ENCODE data around the gene SRGAP3.

The SRGAP3 gene

GRCh38 chr3:9190276-9190675 lies 59.2 kb downstream of the SRGAP3 start:
- Histone ChIP-seq H3K27ac (ENCODE audit: low read depth, low read length) (no peak overlapping the region), H3K4me3 (ENCODE audit: low read depth, low read length) (no peak overlapping the region), H3K36me3 (ENCODE audit: control insufficient read depth, insufficient read depth, low read length) (no peaks in the 10 kb centered on the region)

GRCh38 chr3:9188583-9188982 lies 60.9 kb downstream of the SRGAP3 start:
- Histone ChIP-seq H3K9ac (ENCODE audit: low read length) (no peak overlapping the region), H3K4me1 (ENCODE audit: control insufficient read depth, insufficient read depth, low read length) (peaks cover 8% of the 10 kb centered on the region), H3K4me3 (ENCODE audit: low read depth, low read length) (no peak overlapping the region), H3K36me3 (ENCODE audit: control insufficient read depth, insufficient read depth, low read length) (no peaks in the 10 kb centered on the region), H3K9me3 (ENCODE audit: control insufficient read depth, insufficient read depth, low read depth, low read length) (no peaks in the 10 kb centered on the region), H3K27me3 (ENCODE audit: control insufficient read depth, insufficient read depth, low read length) (no peaks in the 10 kb centered on the region), H3K27ac (ENCODE audit: low read depth, low read length) (no peak overlapping the region)

More at GRCh38 chr3:9190276-9190675, 59.2 kb downstream of the SRGAP3 start:
- Histone ChIP-seq H3K9me3 (ENCODE audit: control insufficient read depth, insufficient read depth, low read depth, low read length) (no peaks in the 10 kb centered on the region), H3K4me1 (ENCODE audit: control insufficient read depth, insufficient read depth, low read length) (no peaks in the 10 kb centered on the region), H3K27me3 (ENCODE audit: control insufficient read depth, insufficient read depth, low read length) (no peaks in the 10 kb centered on the region), H3K9ac (ENCODE audit: low read length) (no peak overlapping the region)

- H3K36me3 ChIP-seq (ENCODE audit: control insufficient read depth, insufficient read depth, low read length), result no peaks in the 10 kb centered on the region
- no peak overlapping the region for H3K4me3 ChIP-seq (ENCODE audit: low read depth, low read length)
- no peaks in the 10 kb centered on the region for H3K27me3 ChIP-seq (ENCODE audit: control insufficient read depth, insufficient read depth, low read length)
Measured at GRCh38 chr3:9185701-9186100, 63.7 kb downstream of the SRGAP3 start.

GRCh38 chr3:9185046-9185445 lies 64.4 kb downstream of the SRGAP3 start:
- no peak overlapping the region for H3K4me3 ChIP-seq (ENCODE audit: low read depth, low read length)

More at GRCh38 chr3:9185701-9186100, 63.7 kb downstream of the SRGAP3 start:
- H3K9me3 ChIP-seq (ENCODE audit: control insufficient read depth, insufficient read depth, low read depth, low read length), result no peaks in the 10 kb centered on the region
- peaks cover 13% of the 10 kb centered on the region for H3K4me1 ChIP-seq (ENCODE audit: control insufficient read depth, insufficient read depth, low read length)
- H3K9ac ChIP-seq (ENCODE audit: low read length), result no peak overlapping the region
- no peak overlapping the region for H3K27ac ChIP-seq (ENCODE audit: low read depth, low read length)

GRCh38 chr3:9184461-9184835 lies 65.0 kb downstream of the SRGAP3 start:
- Histone ChIP-seq H3K9me3 (ENCODE audit: control insufficient read depth, insufficient read depth, low read depth, low read length) (no peaks in the 10 kb centered on the region), H3K9ac (ENCODE audit: low read length) (no peak overlapping the region), H3K27me3 (ENCODE audit: control insufficient read depth, insufficient read depth, low read length) (no peaks in the 10 kb centered on the region), H3K4me3 (ENCODE audit: low read depth, low read length) (no peak overlapping the region), H3K36me3 (ENCODE audit: control insufficient read depth, insufficient read depth, low read length) (no peaks in the 10 kb centered on the region), H3K4me1 (ENCODE audit: control insufficient read depth, insufficient read depth, low read length) (peaks cover 13% of the 10 kb centered on the region), H3K27ac (ENCODE audit: low read depth, low read length) (no peak overlapping the region)

More at GRCh38 chr3:9185046-9185445, 64.4 kb downstream of the SRGAP3 start:
- Histone ChIP-seq H3K9me3 (ENCODE audit: control insufficient read depth, insufficient read depth, low read depth, low read length) (no peaks in the 10 kb centered on the region), H3K4me1 (ENCODE audit: control insufficient read depth, insufficient read depth, low read length) (peaks cover 13% of the 10 kb centered on the region), H3K27me3 (ENCODE audit: control insufficient read depth, insufficient read depth, low read length) (no peaks in the 10 kb centered on the region), H3K9ac (ENCODE audit: low read length) (no peak overlapping the region), H3K27ac (ENCODE audit: low read depth, low read length) (no peak overlapping the region), H3K36me3 (ENCODE audit: control insufficient read depth, insufficient read depth, low read length) (no peaks in the 10 kb centered on the region)

GRCh38 chr3:9183811-9184460 lies 65.5 kb downstream of the SRGAP3 start:
- Histone ChIP-seq H3K27me3 (ENCODE audit: control insufficient read depth, insufficient read depth, low read length) (no peaks in the 10 kb centered on the region), H3K9ac (ENCODE audit: low read length) (no peak overlapping the region), H3K4me3 (ENCODE audit: low read depth, low read length) (no peak overlapping the region), H3K36me3 (ENCODE audit: control insufficient read depth, insufficient read depth, low read length) (no peaks in the 10 kb centered on the region), H3K9me3 (ENCODE audit: control insufficient read depth, insufficient read depth, low read depth, low read length) (no peaks in the 10 kb centered on the region), H3K27ac (ENCODE audit: low read depth, low read length) (no peak overlapping the region), H3K4me1 (ENCODE audit: control insufficient read depth, insufficient read depth, low read length) (peaks cover 13% of the 10 kb centered on the region)

- Histone ChIP-seq H3K27ac (ENCODE audit: low read depth, low read length) (no peak overlapping the region), H3K4me3 (ENCODE audit: low read depth, low read length) (no peak overlapping the region), H3K9me3 (ENCODE audit: control insufficient read depth, insufficient read depth, low read depth, low read length) (no peaks in the 10 kb centered on the region), H3K27me3 (ENCODE audit: control insufficient read depth, insufficient read depth, low read length) (no peaks in the 10 kb centered on the region), H3K36me3 (ENCODE audit: control insufficient read depth, insufficient read depth, low read length) (no peaks in the 10 kb centered on the region), H3K9ac (ENCODE audit: low read length) (no peak overlapping the region), H3K4me1 (ENCODE audit: control insufficient read depth, insufficient read depth, low read length) (peaks cover 13% of the 10 kb centered on the region)
Measured at GRCh38 chr3:9183011-9183410, 66.4 kb downstream of the SRGAP3 start.

GRCh38 chr3:9180764-9181117 lies 68.7 kb downstream of the SRGAP3 start:
- H3K36me3 ChIP-seq (ENCODE audit: control insufficient read depth, insufficient read depth, low read length), result no peaks in the 10 kb centered on the region
- H3K9me3 ChIP-seq (ENCODE audit: control insufficient read depth, insufficient read depth, low read depth, low read length), result no peaks in the 10 kb centered on the region
- H3K4me3 ChIP-seq (ENCODE audit: low read depth, low read length), result no peak overlapping the region
- H3K27ac ChIP-seq (ENCODE audit: low read depth, low read length), result no peak overlapping the region
- H3K27me3 ChIP-seq (ENCODE audit: control insufficient read depth, insufficient read depth, low read length), result no peaks in the 10 kb centered on the region
- H3K4me1 ChIP-seq (ENCODE audit: control insufficient read depth, insufficient read depth, low read length), result peaks cover 13% of the 10 kb centered on the region
- H3K9ac ChIP-seq (ENCODE audit: low read length), result no peak overlapping the region

- no peaks in the 10 kb centered on the region for H3K9me3 ChIP-seq (ENCODE audit: control insufficient read depth, insufficient read depth, low read depth, low read length)
- no peak overlapping the region for H3K4me3 ChIP-seq (ENCODE audit: low read depth, low read length)
- no peak overlapping the region for H3K9ac ChIP-seq (ENCODE audit: low read length)
- no peaks in the 10 kb centered on the region for H3K27me3 ChIP-seq (ENCODE audit: control insufficient read depth, insufficient read depth, low read length)
- peaks cover 13% of the 10 kb centered on the region for H3K4me1 ChIP-seq (ENCODE audit: control insufficient read depth, insufficient read depth, low read length)
- no peaks in the 10 kb centered on the region for H3K36me3 ChIP-seq (ENCODE audit: control insufficient read depth, insufficient read depth, low read length)
- H3K27ac ChIP-seq (ENCODE audit: low read depth, low read length), result no peak overlapping the region
Measured at GRCh38 chr3:9179826-9180763, 69.4 kb downstream of the SRGAP3 start.

- H3K27me3 ChIP-seq (ENCODE audit: control insufficient read depth, insufficient read depth, low read length), result no peaks in the 10 kb centered on the region
Measured at GRCh38 chr3:9178697-9179096, 70.7 kb downstream of the SRGAP3 start.

GRCh38 chr3:9175421-9175820 lies 74.0 kb downstream of the SRGAP3 start:
- H3K27me3 ChIP-seq (ENCODE audit: control insufficient read depth, insufficient read depth, low read length), result no peaks in the 10 kb centered on the region
- H3K36me3 ChIP-seq (ENCODE audit: control insufficient read depth, insufficient read depth, low read length), result no peaks in the 10 kb centered on the region
- no peak overlapping the region for H3K9ac ChIP-seq (ENCODE audit: low read length)
- H3K4me1 ChIP-seq (ENCODE audit: control insufficient read depth, insufficient read depth, low read length), result no peaks in the 10 kb centered on the region
- H3K9me3 ChIP-seq (ENCODE audit: control insufficient read depth, insufficient read depth, low read depth, low read length), result no peaks in the 10 kb centered on the region
- no peak overlapping the region for H3K4me3 ChIP-seq (ENCODE audit: low read depth, low read length)
- H3K27ac ChIP-seq (ENCODE audit: low read depth, low read length), result no peak overlapping the region

More at GRCh38 chr3:9178697-9179096, 70.7 kb downstream of the SRGAP3 start:
- Histone ChIP-seq H3K27ac (ENCODE audit: low read depth, low read length) (no peak overlapping the region), H3K9me3 (ENCODE audit: control insufficient read depth, insufficient read depth, low read depth, low read length) (no peaks in the 10 kb centered on the region), H3K4me3 (ENCODE audit: low read depth, low read length) (no peak overlapping the region), H3K4me1 (ENCODE audit: control insufficient read depth, insufficient read depth, low read length) (peaks cover 5% of the 10 kb centered on the region; the same call in 1 of the 2 replicates), H3K9ac (ENCODE audit: low read length) (no peak overlapping the region), H3K36me3 (ENCODE audit: control insufficient read depth, insufficient read depth, low read length) (no peaks in the 10 kb centered on the region)

All from HUES6 (cell line).